SK-N-MC (cell line): Measurements from ENCODE around the gene CMPK1.

Experiments used
- FOXP2 ChIP-seq: optimal IDR thresholded peaks from 2 replicates; pipeline ENCODE3; 2011; ENCODE audit warnings: mild to moderate bottlenecking, moderate library complexity; ENCODE audit not compliant: insufficient read depth; ENCODE audit errors: extremely low read length, control extremely low read depth
- POLR2AphosphoS5 ChIP-seq: IDR thresholded peaks from 2 replicates; pipeline ENCODE4 v1.6.1; 2012; ENCODE audit warnings: mild to moderate bottlenecking, low read depth, low read length, borderline replicate concordance

DNA sequence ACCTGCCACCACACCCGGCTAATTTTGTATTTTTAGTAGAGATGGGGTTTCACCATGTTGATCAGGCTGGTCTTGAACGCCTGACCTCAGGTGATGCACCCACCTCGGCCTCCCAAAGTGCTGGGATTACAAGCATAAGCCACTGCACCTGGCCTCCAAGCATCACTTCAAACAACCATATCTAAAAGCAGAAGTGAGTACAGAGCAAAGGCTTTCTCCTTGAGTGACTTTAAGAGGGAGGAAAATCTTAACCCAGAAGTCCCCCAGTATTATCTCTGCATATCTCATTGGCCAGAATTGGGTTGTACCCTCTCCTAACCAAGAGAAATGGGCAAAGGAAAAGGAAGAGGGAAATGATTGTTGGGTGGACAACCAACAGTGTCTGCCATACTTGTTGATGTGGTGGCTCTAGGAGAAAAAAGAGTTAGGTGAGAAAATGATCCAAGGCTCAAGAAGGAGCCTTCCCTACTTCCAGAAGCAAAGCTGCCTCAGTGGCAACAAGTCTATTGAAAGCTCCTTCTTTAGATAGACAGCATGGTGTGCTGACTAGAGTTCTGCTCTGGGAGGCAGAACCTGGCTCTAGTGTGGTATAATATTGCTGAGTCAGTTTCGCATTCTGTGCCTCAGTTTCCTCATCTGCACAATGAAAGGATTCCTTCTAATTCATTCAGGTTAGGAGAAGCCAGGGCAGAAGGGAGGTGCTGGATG is 65.7 kb downstream of the CMPK1 start:
- no peak for TF ChIP-seq POLR2AphosphoS5
- TF ChIP-seq FOXP2 = no peak
